Tibial nerve (tissue), 4 donors: ENCODE results near the gene CDH4.

ENCODE experiments used
- EP300 ChIP-seq, 2 donors: sonication (generic); formaldehyde crosslinking; IDR thresholded peaks; one replicate each; pipeline ENCODE4 v1.6.1; 2017; ENCODE audit warnings: antibody characterized with exemption in 2 of 2, mild to moderate bottlenecking in 1 of 2
- POLR2A ChIP-seq, 2 donors: fragments of 450-650 bp; IDR thresholded peaks; one replicate each; pipeline ENCODE4 v1.6.1; 2017; ENCODE audit warnings: antibody characterized with exemption in 2 of 2, mild to moderate bottlenecking in 2 of 2, moderate library complexity in 2 of 2
- TF ChIP-seq, protein P1 (sequence below), 5 experiments: fragments of 200-600 bp in 3 of 5; fragments of 450-650 bp in 2 of 5; sonication (generic) in 3 of 5; IDR thresholded peaks; one replicate each; pipeline ENCODE4 v1.5.1; 2016 to 2019; ENCODE audit warnings: antibody characterized with exemption in 5 of 5, mild to moderate bottlenecking in 3 of 5, moderate library complexity in 2 of 5

DNA sequence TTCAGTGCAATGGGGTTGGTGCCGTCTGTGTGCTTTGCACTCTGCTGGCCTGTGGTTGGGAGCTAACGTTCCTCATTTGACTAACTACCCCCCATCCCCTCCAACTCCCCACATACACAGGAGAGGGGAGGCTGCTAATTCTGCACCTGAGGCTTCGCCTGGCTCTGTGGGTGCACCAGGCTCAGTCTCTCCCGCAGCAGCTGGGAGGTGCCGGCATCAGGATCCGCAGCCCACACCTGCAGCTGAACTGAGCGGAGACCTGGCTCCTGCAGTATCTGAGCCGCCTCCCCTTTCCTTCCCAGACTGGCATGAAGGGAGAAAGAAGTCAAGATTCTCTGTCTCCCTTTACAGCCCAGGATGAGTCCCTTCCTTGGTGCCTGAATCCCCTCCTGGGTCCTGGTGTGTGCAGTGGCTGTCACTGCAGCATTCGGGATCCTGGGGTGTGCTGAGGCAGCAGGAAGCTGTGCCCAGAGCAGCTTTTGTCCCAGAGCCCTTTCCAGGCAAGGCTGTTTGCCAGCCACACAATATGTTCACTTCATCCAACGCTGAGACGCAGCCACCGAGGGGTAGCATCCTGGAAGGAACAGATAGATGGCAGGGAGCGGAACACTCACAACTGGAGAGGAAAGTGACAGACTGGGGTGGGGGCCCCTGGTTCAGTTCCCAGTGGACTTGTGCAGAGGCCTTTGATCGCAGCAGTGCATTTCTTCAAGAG is 70.2 kb downstream of the CDH4 start:
- TF ChIP-seq POLR2A (IDR thresholded peaks at IDR 0.05) (no peak), EP300 (IDR thresholded peaks at IDR 0.05) (no peak)
- TF ChIP-seq, protein P1, sequence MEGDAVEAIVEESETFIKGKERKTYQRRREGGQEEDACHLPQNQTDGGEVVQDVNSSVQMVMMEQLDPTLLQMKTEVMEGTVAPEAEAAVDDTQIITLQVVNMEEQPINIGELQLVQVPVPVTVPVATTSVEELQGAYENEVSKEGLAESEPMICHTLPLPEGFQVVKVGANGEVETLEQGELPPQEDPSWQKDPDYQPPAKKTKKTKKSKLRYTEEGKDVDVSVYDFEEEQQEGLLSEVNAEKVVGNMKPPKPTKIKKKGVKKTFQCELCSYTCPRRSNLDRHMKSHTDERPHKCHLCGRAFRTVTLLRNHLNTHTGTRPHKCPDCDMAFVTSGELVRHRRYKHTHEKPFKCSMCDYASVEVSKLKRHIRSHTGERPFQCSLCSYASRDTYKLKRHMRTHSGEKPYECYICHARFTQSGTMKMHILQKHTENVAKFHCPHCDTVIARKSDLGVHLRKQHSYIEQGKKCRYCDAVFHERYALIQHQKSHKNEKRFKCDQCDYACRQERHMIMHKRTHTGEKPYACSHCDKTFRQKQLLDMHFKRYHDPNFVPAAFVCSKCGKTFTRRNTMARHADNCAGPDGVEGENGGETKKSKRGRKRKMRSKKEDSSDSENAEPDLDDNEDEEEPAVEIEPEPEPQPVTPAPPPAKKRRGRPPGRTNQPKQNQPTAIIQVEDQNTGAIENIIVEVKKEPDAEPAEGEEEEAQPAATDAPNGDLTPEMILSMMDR (IDR thresholded peaks at IDR 0.05) = no peak
